WTC11 (cell line): ENCODE data around the gene ADAT3. TPM values are rescaled to one million over a fixed set of nuclear protein-coding genes. Genes with fewer than 3 reads are reported as not detected.

Source experiments
- CBFB ChIP-seq: sonication (generic); formaldehyde crosslinking; IDR thresholded peaks from 2 replicates; pipeline ENCODE4 v1.8.1; 2022; ENCODE audit warnings: mild to moderate bottlenecking, low read depth, missing genetic modification reagents
- IRF2 ChIP-seq: sonication (generic); formaldehyde crosslinking; IDR thresholded peaks from 2 replicates; pipeline ENCODE4 v1.8.0; 2022; ENCODE audit warnings: low read depth, missing genetic modification reagents, borderline replicate concordance
- JUN ChIP-seq: sonication (generic); formaldehyde crosslinking; IDR thresholded peaks from 2 replicates; pipeline ENCODE4 v1.8.0; 2023; ENCODE audit warnings: mild to moderate bottlenecking, missing genetic modification reagents
- NFYB ChIP-seq: sonication (generic); formaldehyde crosslinking; conservative IDR thresholded peaks from 2 replicates; pipeline ENCODE4 v1.8.0; 2022; ENCODE audit warnings: low read depth, missing genetic modification reagents
- total RNA-seq: library from RNA; stranded (reverse); gene quantifications from 3 replicates; pipeline ENCODE4 v1.2.3, GENCODE V29; 2021
- TF ChIP-seq, protein P1 (sequence below): fragments of 250-450 bp; sonication (Bioruptor Pico); IDR thresholded peaks from 2 replicates; pipeline ENCODE4 v1.9.0; 2021; ENCODE audit warnings: mild to moderate bottlenecking, borderline replicate concordance
- TF ChIP-seq, protein P2 (sequence below): fragments of 250-450 bp; sonication (Bioruptor Pico); IDR thresholded peaks from 2 replicates; pipeline ENCODE4 v2.1.2; 2022; ENCODE audit warnings: mild to moderate bottlenecking, moderate library complexity
- TF ChIP-seq, protein P3 (sequence below): sonication (generic); formaldehyde crosslinking; IDR thresholded peaks from 2 replicates; pipeline ENCODE4 v1.8.1; 2023; ENCODE audit warnings: mild to moderate bottlenecking, missing genetic modification reagents, moderate library complexity
- TF ChIP-seq, protein P4 (sequence below): sonication (generic); formaldehyde crosslinking; IDR thresholded peaks from 2 replicates; pipeline ENCODE4 v1.8.0; 2022; ENCODE audit warnings: mild to moderate bottlenecking, missing genetic modification reagents
- TF ChIP-seq, protein P5 (sequence below): sonication (generic); formaldehyde crosslinking; IDR thresholded peaks from 2 replicates; pipeline ENCODE4 v1.8.1; 2022; ENCODE audit warnings: mild to moderate bottlenecking, missing genetic modification reagents, moderate library complexity, borderline replicate concordance
- TF ChIP-seq, protein P6 (sequence below): sonication (generic); formaldehyde crosslinking; IDR thresholded peaks from 2 replicates; pipeline ENCODE4 v1.8.1; 2023; ENCODE audit warnings: mild to moderate bottlenecking, missing genetic modification reagents
- TF ChIP-seq, protein P7 (sequence below): fragments of 250-450 bp; sonication (Bioruptor Pico); conservative IDR thresholded peaks from 2 replicates; pipeline ENCODE4 v1.9.0; 2021; ENCODE audit warnings: mild to moderate bottlenecking
- TF ChIP-seq, protein P8 (sequence below): sonication (generic); formaldehyde crosslinking; IDR thresholded peaks from 2 replicates; pipeline ENCODE4 v1.8.1; 2022; ENCODE audit warnings: mild to moderate bottlenecking, moderate library complexity, missing genetic modification reagents

ADAT3 gene
- total RNA-seq, 1 experiment from 2014 or later = 20.3 TPM

DNA sequence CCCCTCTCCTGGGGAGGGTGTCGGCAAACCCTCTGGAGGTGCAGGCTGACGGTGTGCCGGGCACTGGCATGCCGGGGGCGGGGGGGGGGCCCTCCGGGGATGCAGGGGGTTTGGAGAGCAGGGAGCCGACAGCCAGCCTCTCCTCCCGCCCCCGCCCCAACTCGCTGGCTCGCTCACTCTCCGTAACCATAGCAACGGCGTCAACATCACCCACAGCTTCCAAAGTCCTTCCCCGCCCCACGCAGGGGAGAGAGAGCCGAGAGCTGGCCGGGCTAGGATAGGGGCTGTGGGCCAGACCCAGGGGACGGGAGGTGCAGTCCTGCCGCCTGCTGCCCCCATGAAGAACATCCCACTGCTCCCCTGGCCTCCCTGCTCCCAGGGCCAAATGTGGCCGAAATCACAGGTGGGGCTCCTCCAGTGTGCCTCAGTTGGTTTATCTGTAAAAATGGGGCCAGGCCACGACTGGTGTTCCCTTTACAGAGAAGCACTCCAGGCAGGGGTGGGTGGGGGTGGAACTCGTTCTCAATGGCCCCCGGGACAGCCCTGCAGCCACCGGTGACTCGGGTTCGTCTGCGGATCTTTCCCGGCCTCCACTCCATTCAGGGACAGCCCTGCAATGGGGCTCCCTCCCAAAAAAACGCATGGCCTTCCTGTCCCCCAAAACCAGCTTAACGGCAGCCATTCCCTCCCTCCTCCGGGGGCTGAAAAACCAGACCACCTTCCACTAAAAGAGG, 45.0 kb upstream of the ADAT3 start (continued):
- TF ChIP-seq, protein P1, sequence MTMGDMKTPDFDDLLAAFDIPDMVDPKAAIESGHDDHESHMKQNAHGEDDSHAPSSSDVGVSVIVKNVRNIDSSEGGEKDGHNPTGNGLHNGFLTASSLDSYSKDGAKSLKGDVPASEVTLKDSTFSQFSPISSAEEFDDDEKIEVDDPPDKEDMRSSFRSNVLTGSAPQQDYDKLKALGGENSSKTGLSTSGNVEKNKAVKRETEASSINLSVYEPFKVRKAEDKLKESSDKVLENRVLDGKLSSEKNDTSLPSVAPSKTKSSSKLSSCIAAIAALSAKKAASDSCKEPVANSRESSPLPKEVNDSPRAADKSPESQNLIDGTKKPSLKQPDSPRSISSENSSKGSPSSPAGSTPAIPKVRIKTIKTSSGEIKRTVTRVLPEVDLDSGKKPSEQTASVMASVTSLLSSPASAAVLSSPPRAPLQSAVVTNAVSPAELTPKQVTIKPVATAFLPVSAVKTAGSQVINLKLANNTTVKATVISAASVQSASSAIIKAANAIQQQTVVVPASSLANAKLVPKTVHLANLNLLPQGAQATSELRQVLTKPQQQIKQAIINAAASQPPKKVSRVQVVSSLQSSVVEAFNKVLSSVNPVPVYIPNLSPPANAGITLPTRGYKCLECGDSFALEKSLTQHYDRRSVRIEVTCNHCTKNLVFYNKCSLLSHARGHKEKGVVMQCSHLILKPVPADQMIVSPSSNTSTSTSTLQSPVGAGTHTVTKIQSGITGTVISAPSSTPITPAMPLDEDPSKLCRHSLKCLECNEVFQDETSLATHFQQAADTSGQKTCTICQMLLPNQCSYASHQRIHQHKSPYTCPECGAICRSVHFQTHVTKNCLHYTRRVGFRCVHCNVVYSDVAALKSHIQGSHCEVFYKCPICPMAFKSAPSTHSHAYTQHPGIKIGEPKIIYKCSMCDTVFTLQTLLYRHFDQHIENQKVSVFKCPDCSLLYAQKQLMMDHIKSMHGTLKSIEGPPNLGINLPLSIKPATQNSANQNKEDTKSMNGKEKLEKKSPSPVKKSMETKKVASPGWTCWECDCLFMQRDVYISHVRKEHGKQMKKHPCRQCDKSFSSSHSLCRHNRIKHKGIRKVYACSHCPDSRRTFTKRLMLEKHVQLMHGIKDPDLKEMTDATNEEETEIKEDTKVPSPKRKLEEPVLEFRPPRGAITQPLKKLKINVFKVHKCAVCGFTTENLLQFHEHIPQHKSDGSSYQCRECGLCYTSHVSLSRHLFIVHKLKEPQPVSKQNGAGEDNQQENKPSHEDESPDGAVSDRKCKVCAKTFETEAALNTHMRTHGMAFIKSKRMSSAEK (CRISPR knock-in tag) = no peak
- TF ChIP-seq, protein P2, sequence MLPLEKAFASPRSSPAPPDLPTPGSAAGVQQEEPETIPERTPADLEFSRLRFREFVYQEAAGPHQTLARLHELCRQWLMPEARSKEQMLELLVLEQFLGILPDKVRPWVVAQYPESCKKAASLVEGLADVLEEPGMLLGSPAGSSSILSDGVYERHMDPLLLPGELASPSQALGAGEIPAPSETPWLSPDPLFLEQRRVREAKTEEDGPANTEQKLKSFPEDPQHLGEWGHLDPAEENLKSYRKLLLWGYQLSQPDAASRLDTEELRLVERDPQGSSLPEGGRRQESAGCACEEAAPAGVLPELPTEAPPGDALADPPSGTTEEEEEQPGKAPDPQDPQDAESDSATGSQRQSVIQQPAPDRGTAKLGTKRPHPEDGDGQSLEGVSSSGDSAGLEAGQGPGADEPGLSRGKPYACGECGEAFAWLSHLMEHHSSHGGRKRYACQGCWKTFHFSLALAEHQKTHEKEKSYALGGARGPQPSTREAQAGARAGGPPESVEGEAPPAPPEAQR = no peak
- TF ChIP-seq JUN (CRISPR knock-in tag) = no peak
- TF ChIP-seq NFYB = no peak
- TF ChIP-seq, protein P3, sequence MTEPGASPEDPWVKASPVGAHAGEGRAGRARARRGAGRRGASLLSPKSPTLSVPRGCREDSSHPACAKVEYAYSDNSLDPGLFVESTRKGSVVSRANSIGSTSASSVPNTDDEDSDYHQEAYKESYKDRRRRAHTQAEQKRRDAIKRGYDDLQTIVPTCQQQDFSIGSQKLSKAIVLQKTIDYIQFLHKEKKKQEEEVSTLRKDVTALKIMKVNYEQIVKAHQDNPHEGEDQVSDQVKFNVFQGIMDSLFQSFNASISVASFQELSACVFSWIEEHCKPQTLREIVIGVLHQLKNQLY (CRISPR knock-in tag) = no peak
- TF ChIP-seq, protein P4, sequence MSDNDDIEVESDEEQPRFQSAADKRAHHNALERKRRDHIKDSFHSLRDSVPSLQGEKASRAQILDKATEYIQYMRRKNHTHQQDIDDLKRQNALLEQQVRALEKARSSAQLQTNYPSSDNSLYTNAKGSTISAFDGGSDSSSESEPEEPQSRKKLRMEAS (CRISPR knock-in tag) = no peak
- TF ChIP-seq IRF2 (CRISPR knock-in tag) = no peak
- TF ChIP-seq, protein P5, sequence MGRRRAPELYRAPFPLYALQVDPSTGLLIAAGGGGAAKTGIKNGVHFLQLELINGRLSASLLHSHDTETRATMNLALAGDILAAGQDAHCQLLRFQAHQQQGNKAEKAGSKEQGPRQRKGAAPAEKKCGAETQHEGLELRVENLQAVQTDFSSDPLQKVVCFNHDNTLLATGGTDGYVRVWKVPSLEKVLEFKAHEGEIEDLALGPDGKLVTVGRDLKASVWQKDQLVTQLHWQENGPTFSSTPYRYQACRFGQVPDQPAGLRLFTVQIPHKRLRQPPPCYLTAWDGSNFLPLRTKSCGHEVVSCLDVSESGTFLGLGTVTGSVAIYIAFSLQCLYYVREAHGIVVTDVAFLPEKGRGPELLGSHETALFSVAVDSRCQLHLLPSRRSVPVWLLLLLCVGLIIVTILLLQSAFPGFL (CRISPR knock-in tag) = no peak
- TF ChIP-seq CBFB (CRISPR knock-in tag) = no peak
- TF ChIP-seq, protein P6, sequence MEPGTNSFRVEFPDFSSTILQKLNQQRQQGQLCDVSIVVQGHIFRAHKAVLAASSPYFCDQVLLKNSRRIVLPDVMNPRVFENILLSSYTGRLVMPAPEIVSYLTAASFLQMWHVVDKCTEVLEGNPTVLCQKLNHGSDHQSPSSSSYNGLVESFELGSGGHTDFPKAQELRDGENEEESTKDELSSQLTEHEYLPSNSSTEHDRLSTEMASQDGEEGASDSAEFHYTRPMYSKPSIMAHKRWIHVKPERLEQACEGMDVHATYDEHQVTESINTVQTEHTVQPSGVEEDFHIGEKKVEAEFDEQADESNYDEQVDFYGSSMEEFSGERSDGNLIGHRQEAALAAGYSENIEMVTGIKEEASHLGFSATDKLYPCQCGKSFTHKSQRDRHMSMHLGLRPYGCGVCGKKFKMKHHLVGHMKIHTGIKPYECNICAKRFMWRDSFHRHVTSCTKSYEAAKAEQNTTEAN (CRISPR knock-in tag) = no peak
- TF ChIP-seq, protein P7, sequence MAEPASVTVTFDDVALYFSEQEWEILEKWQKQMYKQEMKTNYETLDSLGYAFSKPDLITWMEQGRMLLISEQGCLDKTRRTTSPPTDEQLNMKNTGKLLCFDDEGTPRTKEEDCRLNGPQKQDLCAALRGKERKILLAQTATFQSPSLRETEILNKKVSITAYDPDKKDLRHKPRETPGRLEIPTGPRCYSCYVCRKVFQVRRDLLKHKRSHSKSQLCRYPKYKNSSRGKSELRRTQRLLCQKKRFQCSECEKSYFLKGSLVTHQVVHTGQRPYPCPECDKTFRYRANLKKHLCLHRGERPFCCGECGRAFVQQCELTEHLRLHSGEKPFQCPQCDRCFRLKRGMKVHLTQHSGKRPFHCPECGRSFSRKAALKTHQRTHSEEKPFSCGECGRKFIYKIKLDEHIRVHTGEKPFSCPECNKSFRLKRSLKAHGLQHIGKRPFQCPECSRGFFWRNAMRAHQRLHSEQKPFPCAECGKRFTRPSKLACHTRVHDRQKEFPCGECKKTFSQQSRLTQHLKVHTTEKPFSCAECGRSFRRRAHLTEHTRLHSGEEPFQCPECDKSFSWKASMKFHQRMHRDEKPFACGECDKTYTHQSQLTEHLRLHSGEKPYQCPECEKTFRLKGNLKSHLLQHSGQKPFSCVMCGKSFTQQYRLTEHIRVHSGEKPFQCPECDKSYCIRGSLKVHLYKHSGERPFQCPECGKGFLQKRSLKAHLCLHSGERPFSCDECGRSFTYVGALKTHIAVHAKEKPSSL (CRISPR knock-in tag) = no peak
- TF ChIP-seq, protein P8, sequence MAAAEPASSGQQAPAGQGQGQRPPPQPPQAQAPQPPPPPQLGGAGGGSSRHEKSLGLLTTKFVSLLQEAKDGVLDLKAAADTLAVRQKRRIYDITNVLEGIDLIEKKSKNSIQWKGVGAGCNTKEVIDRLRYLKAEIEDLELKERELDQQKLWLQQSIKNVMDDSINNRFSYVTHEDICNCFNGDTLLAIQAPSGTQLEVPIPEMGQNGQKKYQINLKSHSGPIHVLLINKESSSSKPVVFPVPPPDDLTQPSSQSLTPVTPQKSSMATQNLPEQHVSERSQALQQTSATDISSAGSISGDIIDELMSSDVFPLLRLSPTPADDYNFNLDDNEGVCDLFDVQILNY (CRISPR knock-in tag) = no peak
